SH-SY5Y (cell line): ENCODE results near the gene SLC9A1.

ENCODE experiments used
- GATA2 ChIP-seq: IDR thresholded peaks from 2 replicates; pipeline ENCODE4 v1.6.1; 2011; ENCODE audit warnings: mild to moderate bottlenecking, low read depth, low read length
- GATA3 ChIP-seq: IDR thresholded peaks from 2 replicates; pipeline ENCODE4 v1.6.1; 2011; ENCODE audit warnings: low read depth, mild to moderate bottlenecking, low read length, moderate library complexity

DNA sequence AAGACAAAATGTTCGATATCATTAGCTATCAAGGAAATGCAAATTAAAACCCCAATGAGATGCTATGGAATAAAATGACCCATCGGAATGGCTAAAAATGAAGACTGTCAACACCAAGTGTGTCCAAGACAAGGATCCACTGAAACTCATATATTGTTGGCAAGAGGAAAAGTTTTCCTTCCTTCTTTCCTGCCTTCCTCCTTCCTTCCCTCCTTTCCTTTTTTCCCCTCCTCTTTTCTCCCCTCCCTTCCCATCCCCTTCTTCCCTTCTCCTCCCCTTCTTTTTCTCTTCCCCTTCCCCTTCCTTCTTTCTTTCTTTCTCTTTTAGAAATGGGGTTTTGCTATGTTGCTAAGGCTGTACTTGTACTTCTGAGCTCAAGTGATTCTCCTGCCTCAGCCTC, 78.1 kb downstream of the SLC9A1 start:
- TF ChIP-seq GATA3 (no peak), GATA2 (no peak)
